Caco-2 (cell line): ENCODE measurements around the gene WWC2. TPM values are rescaled to one million over a fixed set of nuclear protein-coding genes. Genes with fewer than 3 reads are reported as not detected.

Experiments used
- BruUV-seq: library from RNA; stranded (reverse); fragments of 400-500 nt; replicated peaks from 2 replicates; lab custom pipeline; 2021; lab: Mats Ljungman, UMichigan
- CTCF ChIA-PET: fragments of 300-600 bp; sonication (Branson Sonifier 250); formaldehyde crosslinking; loops from one replicate; lab custom pipeline; 2022; ENCODE audit warnings: antibody characterized with exemption; lab: Charles Lee
- POLR2A ChIA-PET: fragments of 300-600 bp; sonication (Branson Sonifier 250); formaldehyde crosslinking; loops from one replicate; lab custom pipeline; 2022; ENCODE audit warnings: antibody characterized with exemption; lab: Charles Lee
- DNase-seq, 2 experiments: peaks; one replicate each; pipeline versions ENCODE4 v3.0.0 to v3.0.0-alpha.2; 2020 to 2022
- H3K27me3 ChIP-seq: replicated peaks from 2 replicates; pipeline ENCODE4 v1.6.0; 2011; ENCODE audit warnings: low read length; ENCODE audit not compliant: control insufficient read depth, insufficient read depth
- H3K36me3 ChIP-seq: 2 replicates; pipeline ENCODE4 v1.5.1; 2011; ENCODE audit warnings: low read length; ENCODE audit not compliant: control insufficient read depth, insufficient read depth
- H3K4me1 ChIP-seq: fragments of 250-450 bp; sonication (Bioruptor Pico); 2 replicates; pipeline ENCODE4 v1.5.1; 2020; ENCODE audit warnings: mild to moderate bottlenecking
- H3K4me3 ChIP-seq: 2 replicates; pipeline ENCODE4 v1.5.1; 2011; ENCODE audit warnings: low read depth, mild to moderate bottlenecking, control low read depth, low read length
- H3K9me3 ChIP-seq: fragments of 250-450 bp; sonication (Bioruptor Pico); 2 replicates; pipeline ENCODE4 v1.5.1; 2020; ENCODE audit warnings: mild to moderate bottlenecking, moderate library complexity
- H3K27ac Mint-ChIP-seq: one replicate; pipeline ENCODE4 v1.8.0; 2022; ENCODE audit warnings: mixed read lengths; ENCODE audit not compliant: unreplicated experiment
- H3K27me3 Mint-ChIP-seq: one replicate; pipeline ENCODE4 v1.8.0; 2022; ENCODE audit warnings: mixed read lengths; ENCODE audit not compliant: insufficient read depth, unreplicated experiment
- H3K36me3 Mint-ChIP-seq: one replicate; pipeline ENCODE4 v1.8.0; 2022; ENCODE audit warnings: mild to moderate bottlenecking, mixed read lengths; ENCODE audit not compliant: insufficient read depth, unreplicated experiment
- H3K4me1 Mint-ChIP-seq: one replicate; pipeline ENCODE4 v1.8.0; 2022; ENCODE audit warnings: low read depth, mixed read lengths; ENCODE audit not compliant: unreplicated experiment
- H3K4me3 Mint-ChIP-seq: one replicate; pipeline ENCODE4 v1.8.0; 2022; ENCODE audit warnings: mild to moderate bottlenecking, moderate library complexity, mixed read lengths; ENCODE audit not compliant: unreplicated experiment
- H3K9me3 Mint-ChIP-seq: one replicate; pipeline ENCODE4 v1.8.0; 2022; ENCODE audit warnings: mixed read lengths; ENCODE audit not compliant: unreplicated experiment
- CTCF ChIP-seq, 2 experiments: fragments of 200-600 bp in 1 of 2; IDR thresholded peaks; 1 replicate in 1 of 2; 2 replicates in 1 of 2; pipeline versions ENCODE4 v1.5.1 to v1.8.0; 2011 to 2022; ENCODE audit warnings: antibody characterized with exemption in 1 of 2, control low read depth in 1 of 2, inconsistent platforms in 1 of 2, low read depth in 1 of 2, low read length in 1 of 2, mild to moderate bottlenecking in 1 of 2, moderate library complexity in 1 of 2; ENCODE audit not compliant: insufficient read depth in 1 of 2, severe bottlenecking in 1 of 2, unreplicated experiment in 1 of 2
- intact Hi-C: fragments of 100-400 bp; cut with micrococcal nuclease; formaldehyde crosslinking; loops from one replicate; pipeline ENCODE4 v1.10.0; 2022; ENCODE audit not compliant: unreplicated experiment
- total RNA-seq: library from RNA; stranded (reverse); gene quantifications from 2 replicates; pipeline ENCODE4 v1.2.3, GENCODE V29; 2022

Gene WWC2
- total RNA-seq, 1 experiment from 2014 or later, result 126 TPM

GRCh38 chr4:183129675-183130074 lies 30.6 kb downstream of the WWC2 start:
- no peak for DNase-seq
- no peaks in the 10 kb centered on the region for H3K9me3 ChIP-seq
- CTCF ChIA-PET, result no interaction called here
- no peaks in the 10 kb centered on the region for H3K36me3 ChIP-seq
- TF ChIP-seq CTCF (IDR thresholded peaks at IDR 0.05; ENCODE audit: insufficient read depth in 1 of 2, low read depth in 1 of 2, low read length in 1 of 2, severe bottlenecking in 1 of 2, unreplicated experiment in 1 of 2), result no peak
- H3K4me3 ChIP-seq, result no peak overlapping the region
- Mint-ChIP-seq H3K4me1 (peaks cover 43% of the 10 kb centered on the region), H3K36me3 (peaks cover 19% of the 10 kb centered on the region), H3K27ac (no peak overlapping the region), H3K27me3 (no peaks in the 10 kb centered on the region), H3K9me3 (no peaks in the 10 kb centered on the region), H3K4me3 (no peak overlapping the region)
- H3K27me3 ChIP-seq, result no peaks in the 10 kb centered on the region
- H3K4me1 ChIP-seq, result peaks cover 20% of the 10 kb centered on the region
- POLR2A ChIA-PET, result no interaction called here
- BruUV-seq, result no TSS peak
- intact Hi-C loops, result no loop called here

DNA sequence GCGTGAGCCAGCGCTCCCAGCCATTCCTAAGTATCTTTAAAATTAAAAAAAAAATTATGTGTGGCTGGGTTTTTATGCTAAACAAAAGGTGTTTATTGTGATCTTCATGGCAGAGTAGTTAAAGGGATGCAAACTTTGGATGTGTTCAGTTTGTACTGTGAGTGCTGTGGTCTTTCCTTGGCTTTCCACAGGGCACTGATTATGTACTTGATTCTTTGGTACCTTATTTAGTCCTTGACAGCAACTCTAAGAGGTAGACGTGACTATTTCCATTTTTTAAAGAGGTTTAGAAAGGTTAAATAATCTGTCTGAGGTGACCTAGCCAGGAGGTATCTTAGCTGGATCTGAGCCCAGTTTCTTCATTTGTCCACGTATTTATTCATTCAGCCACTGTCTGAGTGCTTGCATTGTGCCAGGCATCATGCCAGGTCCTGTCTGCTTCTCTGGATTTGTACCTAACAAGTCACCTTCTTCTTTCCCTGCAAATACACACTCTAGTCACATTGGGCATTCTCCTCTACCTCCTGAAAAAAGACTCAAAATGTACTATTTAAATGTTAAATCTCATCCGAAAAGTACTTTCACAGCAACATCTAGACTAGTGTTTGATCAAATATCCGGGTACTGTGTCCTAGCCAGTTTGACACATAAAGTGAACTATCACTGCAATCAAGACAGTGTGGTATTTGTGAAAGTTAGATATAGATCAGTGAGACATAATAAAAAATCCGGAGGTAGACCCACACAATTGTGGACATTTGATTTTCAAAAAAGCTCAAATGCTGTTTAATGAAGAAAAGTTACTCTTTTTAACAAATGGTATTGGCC lies 31.5 kb downstream of the WWC2 start:
- BruUV-seq, result no TSS peak
- Mint-ChIP-seq H3K27ac (no peak overlapping the region), H3K27me3 (no peaks in the 10 kb centered on the region), H3K4me3 (no peak overlapping the region), H3K36me3 (peaks cover 24% of the 10 kb centered on the region), H3K4me1 (peaks cover 48% of the 10 kb centered on the region), H3K9me3 (no peaks in the 10 kb centered on the region)
- H3K36me3 ChIP-seq, result no peaks in the 10 kb centered on the region
- peaks cover 20% of the 10 kb centered on the region for H3K4me1 ChIP-seq
- POLR2A ChIA-PET, result no interaction called here
- no peak overlapping the region for H3K4me3 ChIP-seq
- no peak for DNase-seq
- intact Hi-C loops, result no loop called here
- H3K9me3 ChIP-seq, result no peaks in the 10 kb centered on the region
- TF ChIP-seq CTCF (IDR thresholded peaks at IDR 0.05; ENCODE audit: insufficient read depth in 1 of 2, low read depth in 1 of 2, low read length in 1 of 2, severe bottlenecking in 1 of 2, unreplicated experiment in 1 of 2), result no peak
- CTCF ChIA-PET, result no interaction called here
- H3K27me3 ChIP-seq, result no peaks in the 10 kb centered on the region

DNA sequence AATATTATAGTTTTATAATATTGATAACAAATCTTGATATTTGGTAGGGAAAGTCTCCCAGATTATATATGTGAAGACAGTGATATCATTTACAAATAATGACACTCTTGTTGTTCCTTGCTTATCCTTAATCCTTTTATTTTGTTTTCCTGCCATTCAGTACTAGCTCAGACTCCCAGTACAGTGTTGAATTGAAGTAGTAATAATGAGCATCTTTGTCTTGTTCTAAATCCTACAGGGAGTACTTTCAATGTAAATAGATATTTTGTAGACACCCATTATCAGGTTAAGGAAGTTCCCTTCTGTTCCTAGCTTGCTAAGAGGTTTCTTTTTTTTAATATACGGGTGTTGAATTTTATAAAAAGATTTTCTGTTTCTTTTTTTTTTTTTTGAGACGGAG lies 33.0 kb downstream of the WWC2 start:
- Mint-ChIP-seq H3K4me1 (peaks cover 53% of the 10 kb centered on the region), H3K9me3 (no peaks in the 10 kb centered on the region), H3K27ac (no peak overlapping the region), H3K27me3 (no peaks in the 10 kb centered on the region), H3K4me3 (no peak overlapping the region), H3K36me3 (peaks cover 24% of the 10 kb centered on the region)
- no peak for TF ChIP-seq CTCF (IDR thresholded peaks at IDR 0.05; ENCODE audit: insufficient read depth in 1 of 2, low read depth in 1 of 2, low read length in 1 of 2, severe bottlenecking in 1 of 2, unreplicated experiment in 1 of 2)
- Histone ChIP-seq H3K4me1 (peaks cover 13% of the 10 kb centered on the region), H3K36me3 (no peaks in the 10 kb centered on the region), H3K9me3 (no peaks in the 10 kb centered on the region), H3K4me3 (no peak overlapping the region), H3K27me3 (no peaks in the 10 kb centered on the region)
- BruUV-seq, result no TSS peak
- ChIA-PET CTCF (no interaction called here), POLR2A (no interaction called here)
- no peak for DNase-seq
- intact Hi-C loops, result no loop called here
